Measurements from ENCODE around the gene ERC2. TPM values are rescaled to one million over a fixed set of nuclear protein-coding genes. Genes with fewer than 3 reads are reported as not detected.

ERC2 gene
- polyA plus RNA-seq, 3 donors, result not detected

DNA sequence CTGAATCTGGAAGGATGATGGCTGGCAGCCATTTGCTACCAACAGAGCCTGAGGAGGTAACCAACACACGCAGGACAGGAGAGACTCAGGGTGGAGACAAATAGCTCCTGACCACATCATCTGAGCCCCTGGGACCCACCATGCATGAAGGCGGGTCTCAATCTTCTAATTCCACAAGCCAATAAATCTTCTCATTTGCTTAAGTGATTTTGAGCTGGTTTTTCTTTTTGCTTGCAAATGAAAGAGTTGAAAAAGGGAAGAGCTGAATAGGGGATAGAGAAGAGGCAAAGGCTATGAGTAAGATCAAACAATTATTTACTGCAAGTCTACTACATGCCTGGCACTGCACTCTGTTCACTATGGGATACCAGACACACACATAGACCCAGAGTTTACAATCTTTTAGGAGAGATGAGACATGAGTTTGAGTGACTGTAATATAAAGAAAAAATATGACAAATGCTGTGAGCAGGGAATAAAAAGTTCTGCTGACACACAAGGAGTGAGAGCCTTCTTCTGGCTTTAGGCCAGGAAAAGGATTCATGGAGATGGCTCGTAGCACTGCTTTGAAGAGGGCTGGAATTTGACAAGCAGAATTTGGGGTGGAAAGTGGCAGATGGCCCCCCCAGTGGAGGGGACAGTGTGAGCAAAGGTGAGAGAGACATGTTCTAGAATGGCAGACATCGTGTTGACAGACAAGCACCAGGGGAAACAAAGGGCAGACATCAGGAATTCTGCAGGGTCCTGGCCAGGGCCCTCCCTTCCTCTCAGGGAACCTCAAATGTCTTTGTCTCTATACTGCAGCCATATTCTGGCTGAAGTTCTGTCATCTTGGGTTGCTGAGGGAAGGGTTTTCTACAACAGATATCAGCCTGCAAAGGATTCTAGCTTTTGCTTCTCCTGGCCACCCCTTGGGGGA is 911.4 kb downstream of the ERC2 start:
- Mint-ChIP-seq H3K36me3 (no peaks in the 10 kb centered on the region), H3K27ac (peak overlapping the region in 2 of 7 donors; percentile 43 to 51), H3K4me1 (no peaks in the 10 kb centered on the region), H3K9me3 (peaks cover 0 to 8% (median 2%) of the 10 kb centered on the region in 7 donors), H3K27me3 (ENCODE audit: low read depth in 3 of 3) (peaks cover 2 to 4% (median 4%) of the 10 kb centered on the region in 3 donors), H3K4me3 (no peak overlapping the region)
- no peak overlapping the region for H3K27ac ChIP-seq (ENCODE audit: low read depth in 1 of 2, low read length in 2 of 2)
- H3K4me1 ChIP-seq (ENCODE audit: control insufficient read depth in 1 of 2, insufficient read depth in 2 of 2, low read length in 2 of 2), result no peaks in the 10 kb centered on the region
- WGBS (ENCODE audit: insufficient coverage), result 77% methylated on average over 2 of the region's 4 CpGs
- no peaks in the 10 kb centered on the region for H3K27me3 ChIP-seq (ENCODE audit: control insufficient read depth in 2 of 2, insufficient read depth in 2 of 2, low read length in 2 of 2)
- H3K4me3 ChIP-seq (replicated peaks in 1 of 3; ENCODE audit: low read depth in 2 of 3, low read length in 3 of 3), result no peak overlapping the region
- H3K36me3 ChIP-seq (replicated peaks in 1 of 2; ENCODE audit: control insufficient read depth in 1 of 2, insufficient read depth in 2 of 2, low read length in 2 of 2), result no peaks in the 10 kb centered on the region
- no peak overlapping the region for H3K9ac ChIP-seq (ENCODE audit: insufficient read depth, low read length, poor library complexity, severe bottlenecking)
- DNase-seq, result no peak
- H2AFZ ChIP-seq (ENCODE audit: insufficient read depth, low read depth, low read length, poor library complexity, severe bottlenecking), result no peak overlapping the region
- intact Hi-C loops (cut with micrococcal nuclease), result no loop called here
- H3K9me3 ChIP-seq (replicated peaks in 1 of 2; ENCODE audit: control insufficient read depth in 1 of 2, insufficient read depth in 1 of 2, low read length in 2 of 2), result no peaks in the 10 kb centered on the region
- no peaks in the 10 kb centered on the region for H4K20me1 ChIP-seq (ENCODE audit: insufficient read depth, low read length)
- H3K79me2 ChIP-seq (ENCODE audit: insufficient read depth, low read length), result no peaks in the 10 kb centered on the region
- H3K4me2 ChIP-seq (replicated peaks; ENCODE audit: extremely low read depth, low read length, poor library complexity, severe bottlenecking), result no peak overlapping the region
- TF ChIP-seq, protein P1, sequence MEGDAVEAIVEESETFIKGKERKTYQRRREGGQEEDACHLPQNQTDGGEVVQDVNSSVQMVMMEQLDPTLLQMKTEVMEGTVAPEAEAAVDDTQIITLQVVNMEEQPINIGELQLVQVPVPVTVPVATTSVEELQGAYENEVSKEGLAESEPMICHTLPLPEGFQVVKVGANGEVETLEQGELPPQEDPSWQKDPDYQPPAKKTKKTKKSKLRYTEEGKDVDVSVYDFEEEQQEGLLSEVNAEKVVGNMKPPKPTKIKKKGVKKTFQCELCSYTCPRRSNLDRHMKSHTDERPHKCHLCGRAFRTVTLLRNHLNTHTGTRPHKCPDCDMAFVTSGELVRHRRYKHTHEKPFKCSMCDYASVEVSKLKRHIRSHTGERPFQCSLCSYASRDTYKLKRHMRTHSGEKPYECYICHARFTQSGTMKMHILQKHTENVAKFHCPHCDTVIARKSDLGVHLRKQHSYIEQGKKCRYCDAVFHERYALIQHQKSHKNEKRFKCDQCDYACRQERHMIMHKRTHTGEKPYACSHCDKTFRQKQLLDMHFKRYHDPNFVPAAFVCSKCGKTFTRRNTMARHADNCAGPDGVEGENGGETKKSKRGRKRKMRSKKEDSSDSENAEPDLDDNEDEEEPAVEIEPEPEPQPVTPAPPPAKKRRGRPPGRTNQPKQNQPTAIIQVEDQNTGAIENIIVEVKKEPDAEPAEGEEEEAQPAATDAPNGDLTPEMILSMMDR (IDR thresholded peaks at IDR 0.05), result no peak

DNA sequence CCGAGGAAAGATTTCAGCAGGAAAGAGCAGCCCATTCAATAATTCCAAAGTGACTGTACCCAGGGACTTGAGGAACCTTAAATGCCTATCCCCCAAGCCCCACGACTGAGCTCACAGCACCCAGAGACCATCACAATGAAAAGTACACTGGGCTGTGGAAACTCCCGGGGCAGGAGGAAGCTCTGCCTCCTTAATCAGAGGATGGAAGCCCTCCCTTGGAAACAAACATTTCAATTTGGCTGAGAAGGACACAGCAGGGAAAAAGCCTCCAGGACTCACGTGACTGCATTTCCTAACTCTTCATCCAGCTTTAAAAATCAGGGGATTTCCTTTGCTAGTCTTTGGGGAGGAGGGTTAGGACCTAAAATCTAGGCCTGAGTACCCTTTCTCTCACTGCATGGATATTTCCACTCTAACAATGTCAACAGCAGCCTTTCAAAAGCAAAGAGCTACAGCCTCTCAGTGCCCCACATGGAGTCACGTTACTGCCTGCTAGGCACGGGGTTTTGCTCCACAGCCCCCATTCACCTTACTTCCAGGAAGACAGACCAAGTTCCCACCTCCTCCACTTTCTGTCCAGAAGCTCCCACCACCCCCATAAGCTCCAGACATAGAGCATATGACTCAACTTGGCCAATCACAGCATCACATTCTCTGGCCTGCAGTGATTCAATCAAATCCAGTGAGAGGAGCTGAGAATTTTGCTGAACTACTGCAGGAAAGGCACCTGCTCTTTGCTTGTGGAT is 912.2 kb downstream of the ERC2 start:
- intact Hi-C loops (cut with micrococcal nuclease), result no loop called here
- Histone ChIP-seq H2AFZ (ENCODE audit: insufficient read depth, low read depth, low read length, poor library complexity, severe bottlenecking) (no peak overlapping the region), H3K4me1 (ENCODE audit: control insufficient read depth in 1 of 2, insufficient read depth in 2 of 2, low read length in 2 of 2) (no peaks in the 10 kb centered on the region), H3K27me3 (ENCODE audit: control insufficient read depth in 2 of 2, insufficient read depth in 2 of 2, low read length in 2 of 2) (no peaks in the 10 kb centered on the region), H3K27ac (ENCODE audit: low read depth in 1 of 2, low read length in 2 of 2) (no peak overlapping the region), H3K36me3 (replicated peaks in 1 of 2; ENCODE audit: control insufficient read depth in 1 of 2, insufficient read depth in 2 of 2, low read length in 2 of 2) (no peaks in the 10 kb centered on the region), H4K20me1 (ENCODE audit: insufficient read depth, low read length) (no peaks in the 10 kb centered on the region), H3K9ac (ENCODE audit: insufficient read depth, low read length, poor library complexity, severe bottlenecking) (no peak overlapping the region), H3K4me2 (replicated peaks; ENCODE audit: extremely low read depth, low read length, poor library complexity, severe bottlenecking) (no peak overlapping the region), H3K79me2 (ENCODE audit: insufficient read depth, low read length) (no peaks in the 10 kb centered on the region), H3K9me3 (replicated peaks in 1 of 2; ENCODE audit: control insufficient read depth in 1 of 2, insufficient read depth in 1 of 2, low read length in 2 of 2) (no peaks in the 10 kb centered on the region), H3K4me3 (replicated peaks in 1 of 3; ENCODE audit: low read depth in 2 of 3, low read length in 3 of 3) (no peak overlapping the region)
- Mint-ChIP-seq H3K9me3 (peaks cover 0 to 14% (median 2%) of the 10 kb centered on the region in 7 donors), H3K4me3 (no peak overlapping the region), H3K4me1 (no peaks in the 10 kb centered on the region), H3K27ac (no peak overlapping the region), H3K36me3 (no peaks in the 10 kb centered on the region), H3K27me3 (ENCODE audit: low read depth in 3 of 3) (peaks cover 2 to 4% (median 4%) of the 10 kb centered on the region in 3 donors)
- DNase-seq, result no peak
- 87% methylated on average over 4 of the region's 6 CpGs for WGBS (ENCODE audit: insufficient coverage)
- TF ChIP-seq, protein P1 (IDR thresholded peaks at IDR 0.05), result no peak

Data from CD14-positive monocyte (primary cell).